ENCODE data around the gene CTNNAL1.

The CTNNAL1 gene

GRCh38 chr9:108996643-108997042 lies 16.7 kb downstream of the CTNNAL1 start:
- in situ Hi-C loops (cut with HindIII; ENCODE audit: low pct_ligation_motif_present, low sequenced_read_pairs) = no loop called here
- Histone ChIP-seq H3K4me3 (ENCODE audit: low read depth, low read length) (no peak overlapping the region), H3K27me3 (replicated peaks) (no peaks in the 10 kb centered on the region), H3K27ac (no peak overlapping the region), H3K36me3 (replicated peaks) (no peaks in the 10 kb centered on the region)
- no peak for DNase-seq
- TF ChIP-seq CTCF (IDR thresholded peaks at IDR 0.05; ENCODE audit: low read depth, low read length, missing control alignments) = no peak

- Histone ChIP-seq H3K4me3 (ENCODE audit: low read depth, low read length) (no peak overlapping the region), H3K27ac (no peak overlapping the region), H3K27me3 (replicated peaks) (no peaks in the 10 kb centered on the region), H3K36me3 (replicated peaks) (no peaks in the 10 kb centered on the region)
- peak; percentile 52 for DNase-seq
- in situ Hi-C loops (cut with HindIII; ENCODE audit: low pct_ligation_motif_present, low sequenced_read_pairs) = no loop called here
- TF ChIP-seq CTCF (IDR thresholded peaks at IDR 0.05; ENCODE audit: low read depth, low read length, missing control alignments) = no peak
These were observed 18.6 kb downstream of the CTNNAL1 start for GRCh38 chr9:108994695-108995094.

- H3K27me3 ChIP-seq (replicated peaks) = no peaks in the 10 kb centered on the region
- no peak overlapping the region for H3K4me3 ChIP-seq (ENCODE audit: low read depth, low read length)
- no peaks in the 10 kb centered on the region for H3K36me3 ChIP-seq (replicated peaks)
- peak; percentile 47 for DNase-seq
- in situ Hi-C loops (cut with HindIII; ENCODE audit: low pct_ligation_motif_present, low sequenced_read_pairs) = no loop called here
- H3K27ac ChIP-seq = peak overlapping the region; percentile 60
- TF ChIP-seq CTCF (IDR thresholded peaks at IDR 0.05; ENCODE audit: low read depth, low read length, missing control alignments) = no peak
These were observed 21.8 kb downstream of the CTNNAL1 start for GRCh38 chr9:108991479-108991878.

GRCh38 chr9:108983885-108984284 lies 29.4 kb downstream of the CTNNAL1 start:
- H3K36me3 ChIP-seq (replicated peaks) = peaks cover 8% of the 10 kb centered on the region
- no peak for TF ChIP-seq CTCF (IDR thresholded peaks at IDR 0.05; ENCODE audit: low read depth, low read length, missing control alignments)
- no peak overlapping the region for H3K4me3 ChIP-seq (ENCODE audit: low read depth, low read length)
- in situ Hi-C loops (cut with HindIII; ENCODE audit: low pct_ligation_motif_present, low sequenced_read_pairs) = no loop called here
- H3K27me3 ChIP-seq (replicated peaks) = no peaks in the 10 kb centered on the region
- no peak for DNase-seq
- H3K27ac ChIP-seq = no peak overlapping the region

- no peak overlapping the region for H3K27ac ChIP-seq
- no peak for TF ChIP-seq CTCF (IDR thresholded peaks at IDR 0.05; ENCODE audit: low read depth, low read length, missing control alignments)
- in situ Hi-C loops (cut with HindIII; ENCODE audit: low pct_ligation_motif_present, low sequenced_read_pairs) = no loop called here
- no peaks in the 10 kb centered on the region for H3K27me3 ChIP-seq (replicated peaks)
- peaks cover 14% of the 10 kb centered on the region for H3K36me3 ChIP-seq (replicated peaks)
- DNase-seq = no peak
- H3K4me3 ChIP-seq (ENCODE audit: low read depth, low read length) = no peak overlapping the region
These were observed 32.4 kb downstream of the CTNNAL1 start for GRCh38 chr9:108980893-108981292.

GRCh38 chr9:108978205-108978604 lies 35.1 kb downstream of the CTNNAL1 start:
- Histone ChIP-seq H3K27me3 (replicated peaks) (no peaks in the 10 kb centered on the region), H3K4me3 (ENCODE audit: low read depth, low read length) (no peak overlapping the region), H3K36me3 (replicated peaks) (peaks cover 14% of the 10 kb centered on the region), H3K27ac (no peak overlapping the region)
- no peak for TF ChIP-seq CTCF (IDR thresholded peaks at IDR 0.05; ENCODE audit: low read depth, low read length, missing control alignments)
- in situ Hi-C loops (cut with HindIII; ENCODE audit: low pct_ligation_motif_present, low sequenced_read_pairs) = no loop called here
- no peak for DNase-seq

Measured in brain microvascular endothelial cell (primary cell).